Tibial nerve (tissue), 4 donors: Measurements from ENCODE around the gene PGAM2. TPM values are rescaled to one million over a fixed set of nuclear protein-coding genes. Genes with fewer than 3 reads are reported as not detected.

ENCODE experiments used
- DNase-seq, 2 donors: peaks; one replicate each; pipeline ENCODE4 v3.0.0-alpha.2; 2019; ENCODE audit warnings: low spot score in 2 of 2
- H3K27ac ChIP-seq, 4 donors: fragments of 200-600 bp; sonication (generic) in 3 of 4; one replicate each; pipeline ENCODE4 v1.5.1; 2017 to 2019; ENCODE audit warnings: mild to moderate bottlenecking in 1 of 4
- H3K27me3 ChIP-seq, 2 donors: fragments of 200-600 bp; sonication (generic) in 1 of 2; one replicate each; pipeline versions ENCODE4 v1.5.1 to v1.6.0; 2017 to 2019
- H3K36me3 ChIP-seq, 3 donors: fragments of 200-600 bp; sonication (generic); one replicate each; pipeline ENCODE4 v1.5.1; 2018 to 2019
- H3K4me1 ChIP-seq, 4 donors: fragments of 200-600 bp; sonication (generic) in 3 of 4; one replicate each; pipeline ENCODE4 v1.5.1; 2017 to 2019
- H3K4me3 ChIP-seq, 4 donors: fragments of 200-600 bp; sonication (generic) in 3 of 4; one replicate each; pipeline ENCODE4 v1.5.1; 2017 to 2019; ENCODE audit warnings: mild to moderate bottlenecking in 1 of 4, moderate library complexity in 1 of 4
- H3K9me3 ChIP-seq, 4 donors: fragments of 200-600 bp; sonication (generic) in 3 of 4; one replicate each; pipeline ENCODE4 v1.5.1; 2017 to 2019
- CTCF ChIP-seq, 5 experiments: fragments of 200-600 bp in 3 of 5; fragments of 450-650 bp in 2 of 5; sonication (generic) in 3 of 5; IDR thresholded peaks; one replicate each; pipeline ENCODE4 v1.5.1; 2016 to 2019; ENCODE audit warnings: antibody characterized with exemption in 5 of 5, mild to moderate bottlenecking in 3 of 5, moderate library complexity in 2 of 5
- EP300 ChIP-seq, 2 donors: sonication (generic); formaldehyde crosslinking; IDR thresholded peaks; one replicate each; pipeline ENCODE4 v1.6.1; 2017; ENCODE audit warnings: antibody characterized with exemption in 2 of 2, mild to moderate bottlenecking in 1 of 2
- POLR2A ChIP-seq, 2 donors: fragments of 450-650 bp; IDR thresholded peaks; one replicate each; pipeline ENCODE4 v1.6.1; 2017; ENCODE audit warnings: antibody characterized with exemption in 2 of 2, mild to moderate bottlenecking in 2 of 2, moderate library complexity in 2 of 2
- WGBS, 2 donors: methylation state at CpG; one replicate each; pipeline ENCODE4 v1.1.5; 2018; 5-methylcytosine and 5-hydroxymethylcytosine counted together
- total RNA-seq, 4 donors: library from RNA; depleted of rRNA; stranded (reverse); fragments of >200 nt; gene quantifications; one replicate each; pipeline ENCODE4 v1.1.0, GENCODE V29; 2016

Gene PGAM2
- total RNA-seq, 4 donors from 2014 or later = 0.98 TPM; not detected in 3

- Histone ChIP-seq H3K4me1 (peaks cover 0 to 25% (median 12%) of the 10 kb centered on the region in 4 donors), H3K36me3 (peaks cover 8 to 74% (median 46%) of the 10 kb centered on the region in 3 donors), H3K4me3 (no peak overlapping the region), H3K27ac (no peak overlapping the region), H3K9me3 (no peaks in the 10 kb centered on the region), H3K27me3 (no peaks in the 10 kb centered on the region)
- TF ChIP-seq EP300 (IDR thresholded peaks at IDR 0.05) = no peak
- TF ChIP-seq POLR2A (IDR thresholded peaks at IDR 0.05) = no peak
- WGBS, 2 donors = 92 to 96% methylated on average over 20 of the region's 21 CpGs
- peak in 1 of 2 donors; percentile 3 for DNase-seq
These were observed 5.0 kb downstream of the PGAM2 start for GRCh38 chr7:44060091-44060947.

GRCh38 chr7:44059219-44060090, 5.9 kb downstream of the PGAM2 start:
- Histone ChIP-seq H3K4me3 (no peak overlapping the region), H3K36me3 (peaks cover 8 to 83% (median 46%) of the 10 kb centered on the region in 3 donors), H3K4me1 (peaks cover 0 to 17% (median 4%) of the 10 kb centered on the region in 4 donors), H3K27me3 (no peaks in the 10 kb centered on the region), H3K9me3 (no peaks in the 10 kb centered on the region), H3K27ac (peak overlapping the region in 1 of 4 donors; percentile 40)
- TF ChIP-seq POLR2A (IDR thresholded peaks at IDR 0.05) (no peak), EP300 (IDR thresholded peaks at IDR 0.05) (no peak), CTCF (IDR thresholded peaks at IDR 0.05) (no peak)
- WGBS, 2 donors = 87 to 93% methylated on average over 10 to 11 of the region's 14 CpGs
- DNase-seq = no peak

- peaks cover 8 to 90% (median 46%) of the 10 kb centered on the region in 3 donors for H3K36me3 ChIP-seq
- no peaks in the 10 kb centered on the region for H3K27me3 ChIP-seq
- H3K9me3 ChIP-seq = no peaks in the 10 kb centered on the region
- peak overlapping the region in 1 of 4 donors; percentile 40 for H3K27ac ChIP-seq
- peaks cover 0 to 10% (median 3%) of the 10 kb centered on the region in 4 donors for H3K4me1 ChIP-seq
- TF ChIP-seq CTCF (IDR thresholded peaks at IDR 0.05) = no peak
- TF ChIP-seq POLR2A (IDR thresholded peaks at IDR 0.05) = no peak
- DNase-seq = no peak
- 89 to 92% methylated on average over 5 to 7 of the region's 7 CpGs for WGBS, 2 donors
- H3K4me3 ChIP-seq = no peak overlapping the region
These were observed 6.6 kb downstream of the PGAM2 start for GRCh38 chr7:44058759-44059218.

GRCh38 chr7:44057849-44058758, 7.3 kb downstream of the PGAM2 start:
- Histone ChIP-seq H3K36me3 (peaks cover 8 to 96% (median 46%) of the 10 kb centered on the region in 3 donors), H3K9me3 (no peaks in the 10 kb centered on the region), H3K27ac (peak overlapping the region in 1 of 4 donors; percentile 40), H3K4me1 (peaks cover 0 to 6% (median 3%) of the 10 kb centered on the region in 4 donors), H3K27me3 (no peaks in the 10 kb centered on the region), H3K4me3 (no peak overlapping the region)
- no peak for DNase-seq
- WGBS, 2 donors = 90% methylated on average over 30 of the region's 30 CpGs
- no peak for TF ChIP-seq POLR2A (IDR thresholded peaks at IDR 0.05)
- no peak for TF ChIP-seq EP300 (IDR thresholded peaks at IDR 0.05)
- no peak for TF ChIP-seq CTCF (IDR thresholded peaks at IDR 0.05)
